GM19467 (cell line): ENCODE data around the gene JHY.

Source experiments
- ATAC-seq: cut with Tn5 transposase; IDR thresholded peaks from one replicate; pipeline ENCODE4 v1.9.1; 2021; ENCODE audit warnings: mild to moderate bottlenecking, moderate library complexity; ENCODE audit not compliant: unreplicated experiment

The JHY gene

GRCh38 chr11:122937983-122938382 is 55.4 kb downstream of the JHY start:
- ATAC-seq = no peak

- no peak for ATAC-seq
Observed at GRCh38 chr11:122938557-122938956, 56.0 kb downstream of the JHY start.

- no peak for ATAC-seq
Observed at GRCh38 chr11:122951211-122951610, 68.7 kb downstream of the JHY start.

GRCh38 chr11:122954455-122954854 is 71.9 kb downstream of the JHY start:
- ATAC-seq = no peak

- ATAC-seq = no peak
Observed at GRCh38 chr11:122963961-122964360, 81.4 kb downstream of the JHY start.

GRCh38 chr11:122976061-122976733 is 93.6 kb downstream of the JHY start:
- ATAC-seq = no peak

- no peak for ATAC-seq
Observed at GRCh38 chr11:122976734-122977469, 94.3 kb downstream of the JHY start.

- no peak for ATAC-seq
Observed at GRCh38 chr11:122977470-122978298, 95.1 kb downstream of the JHY start.

GRCh38 chr11:122978299-122978620 is 95.7 kb downstream of the JHY start:
- ATAC-seq = no peak

- no peak for ATAC-seq
Observed at GRCh38 chr11:122979103-122979814, 96.7 kb downstream of the JHY start.

- ATAC-seq = no peak
Observed at GRCh38 chr11:122979815-122980595, 97.4 kb downstream of the JHY start.

- ATAC-seq = no peak
Observed at GRCh38 chr11:122981388-122982264, 99.1 kb downstream of the JHY start, which contains the start of gene BSX. BSX (minus strand) TSS chr11:122981834; CDS start chr11:122981671, 163 bp downstream.

- ATAC-seq = no peak
Observed at GRCh38 chr11:122983438-122984185, 101.1 kb downstream of the JHY start.

- ATAC-seq = no peak
Observed at GRCh38 chr11:122984186-122985011, 101.8 kb downstream of the JHY start.

- no peak for ATAC-seq
Observed at GRCh38 chr11:122995526-122995925, 113.0 kb downstream of the JHY start.

- no peak for ATAC-seq
Observed at GRCh38 chr11:122998727-122999366, 116.3 kb downstream of the JHY start.

- ATAC-seq = no peak
Observed at GRCh38 chr11:123000721-123001120, 118.2 kb downstream of the JHY start.
